Heart right ventricle (tissue), 16 donors: Measurements from ENCODE around the gene DDHD1. TPM values are rescaled to one million over a fixed set of nuclear protein-coding genes. Genes with fewer than 3 reads are reported as not detected.
A peak's percentile ranks its signal among the peaks of the same experiment; 100 is the strongest.

ENCODE experiments used
- ATAC-seq, 8 donors: fragments of 200-7000 bp; cut with Tn5 transposase; one replicate each; pipeline ENCODE4 v1.9.1; 2020; ENCODE audit warnings: mild to moderate bottlenecking in 8 of 8, moderate library complexity in 8 of 8, moderate number of reproducible peaks in 1 of 8
- DNase-seq, 2 donors: peaks; one replicate each; pipeline ENCODE4 v3.0.0-alpha.2; 2020
- H3K27ac ChIP-seq, 10 donors: fragments of 200-600 bp; sonication (generic) in 2 of 10; one replicate each; pipeline versions ENCODE4 v1.5.0 to v1.8.0; 2020 to 2022; ENCODE audit warnings: mild to moderate bottlenecking in 3 of 10
- H3K27me3 ChIP-seq, 7 donors: fragments of 200-600 bp; one replicate each; pipeline ENCODE4 v1.8.0; 2021 to 2022; ENCODE audit warnings: mild to moderate bottlenecking in 2 of 7
- H3K36me3 ChIP-seq, 9 donors: fragments of 200-600 bp; sonication (generic) in 1 of 9; one replicate each; pipeline versions ENCODE4 v1.5.0 to v1.8.0; 2020 to 2022; ENCODE audit warnings: mild to moderate bottlenecking in 2 of 9
- H3K4me1 ChIP-seq, 9 donors: fragments of 200-600 bp; sonication (generic) in 1 of 9; one replicate each; pipeline versions ENCODE4 v1.5.0 to v1.8.0; 2020 to 2022; ENCODE audit warnings: mild to moderate bottlenecking in 4 of 9
- H3K4me3 ChIP-seq, 10 donors: fragments of 200-600 bp; sonication (generic) in 2 of 10; one replicate each; pipeline versions ENCODE4 v1.5.0 to v1.8.0; 2020 to 2022; ENCODE audit warnings: mild to moderate bottlenecking in 7 of 10, moderate library complexity in 2 of 10
- H3K9me3 ChIP-seq, 11 donors: fragments of 200-600 bp in 10 of 11; sonication (generic) in 2 of 11; one replicate each; pipeline versions ENCODE4 v1.5.0 to v1.8.0; 2013 to 2022; ENCODE audit warnings: mild to moderate bottlenecking in 2 of 11, control low read depth in 1 of 11, moderate library complexity in 1 of 11
- CTCF ChIP-seq, 9 donors: fragments of 200-600 bp; sonication (generic) in 2 of 9; IDR thresholded peaks; one replicate each; pipeline versions ENCODE4 v1.5.0 to v1.8.0; 2021 to 2022; ENCODE audit warnings: antibody characterized with exemption in 9 of 9, mild to moderate bottlenecking in 5 of 9, moderate library complexity in 1 of 9
- WGBS, 2 donors: extraction: QIAGEN DNeasy Blood & Tissue Kit; methylation state at CpG; one replicate each; pipeline ENCODE4 v1.1.7; 2013; ENCODE audit warnings: inconsistent platforms in 1 of 2; 5-methylcytosine and 5-hydroxymethylcytosine counted together
- intact Hi-C, 10 donors: fragments of 100-400 bp; cut with DNase I; formaldehyde crosslinking; loops; one replicate each; pipeline versions ENCODE4 v1.11.1 to v1.14.2; 2022
- polyA plus RNA-seq, 2 donors: library from polyadenylated mRNA; stranded (reverse); fragments of 200-250 nt; gene quantifications; one replicate each; pipeline ENCODE4 v1.2.3, GENCODE V29; 2013
- total RNA-seq, 10 donors: library from RNA; stranded (reverse); fragmentation: NEBNext Ultra II Directional in 3 of 10; extraction: Animal tissue kit (Norgen Biotek cat#: 25700) in 3 of 10; gene quantifications; one replicate each; pipeline versions ENCODE4 v1.2.1 to v1.2.4, GENCODE V29; 2021 to 2023
- donor health status: Arrhythmogenic right ventricular cardiomyopathy.
- donor health status: ischemic (EF 13 %, LVEDD 7.1; RV severe dilation, severe dysfunction).
- donor health status: healthy with polysubstance abuse.
- donor health status: DM: no; HTN: yes; CAD: no.
- donor health status: DM: no; HTN: no; CAD: no.
- donor health status: ischemic (EF 25% LVEDD 6.9; RV normal size, moderate dysfunction).
- donor health status: ischemic (EF 25% LVEDD 5.7; RV mildly dilated, moderate dysfunction).
- donor health status: healthy.
- donor health status: DM: yes; HTN: yes; CAD: no.
- donor health status: Ischemic cardiomyopathy.
- donor health status: ischemic (EF 35%, LVEDD 5.7; RV mildly dilated, moderate dysfunction).
- donor health status: nonischemic (EF 11% LVEDD 7.7; RV severe dilation, severe dysfunction).
- donor health status: DM: yes; HTN: yes; CAD: no.
- donor health status: PGD.
- donor health status: ischemic (EF 29% LVEDD 5.4; RV normal size, mild dysfunction).
- donor health status: nonischemic (EF 23%, LVEDD 6.1; RV moderate dilation, normal function).

Gene DDHD1
- total and polyA plus RNA-seq, 12 donors, result 2.1 to 9.6 (median 7.4) TPM

GRCh38 chr14:53054457-53054856 is 98.7 kb downstream of the DDHD1 start:
- ATAC-seq, result peak in 3 of 8 donors; percentile 44 to 79 (median 62)
- intact Hi-C loops, result loop anchor here in 6 of 10 donors (2.0 to 10.0 kb wide), 8 partner anchors 47 to 253 kb away; no protein-coding TSS in a partner anchor
- no peaks in the 10 kb centered on the region for H3K9me3 ChIP-seq
- H3K36me3 ChIP-seq, result peaks cover 0 to 42% (median 0%) of the 10 kb centered on the region in 9 donors
- no peaks in the 10 kb centered on the region for H3K27me3 ChIP-seq
- no peak for TF ChIP-seq CTCF (IDR thresholded peaks at IDR 0.05)
- peak overlapping the region in 2 of 10 donors; percentile 5 to 23 for H3K27ac ChIP-seq
- peaks cover 0 to 8% (median 0%) of the 10 kb centered on the region in 9 donors for H3K4me1 ChIP-seq
- no peak overlapping the region for H3K4me3 ChIP-seq
- DNase-seq, result no peak
- WGBS, 2 donors, result 51 to 75% methylated on average over 2 of the region's 2 CpGs

- 89 to 97% methylated on average over 2 of the region's 2 CpGs for WGBS, 2 donors
- H3K4me3 ChIP-seq, result no peak overlapping the region
- no peaks in the 10 kb centered on the region for H3K27me3 ChIP-seq
- no peak overlapping the region for H3K27ac ChIP-seq
- H3K9me3 ChIP-seq, result no peaks in the 10 kb centered on the region
- peaks cover 0 to 5% (median under 1%) of the 10 kb centered on the region in 9 donors for H3K4me1 ChIP-seq
- H3K36me3 ChIP-seq, result peaks cover 0 to 49% (median 3%) of the 10 kb centered on the region in 9 donors
- DNase-seq (no peak), ATAC-seq (no peak)
- intact Hi-C loops, result loop anchor here in 2 of 10 donors (10.0 kb wide), 2 partner anchors 84 to 94 kb away; partner anchors contain the start of gene FERMT2 (in 1 of the 2)
- no peak for TF ChIP-seq CTCF (IDR thresholded peaks at IDR 0.05)
Measured at GRCh38 chr14:53048631-53049030, 104.5 kb downstream of the DDHD1 start.

GRCh38 chr14:53047307-53048069 is 105.6 kb downstream of the DDHD1 start:
- TF ChIP-seq CTCF (IDR thresholded peaks at IDR 0.05), result no peak
- intact Hi-C loops, result loop anchor here in 2 of 10 donors (10.0 kb wide), 2 partner anchors 83 to 93 kb away; partner anchors contain the start of gene FERMT2 (in 1 of the 2)
- no peak for DNase-seq
- ATAC-seq, result no peak
- Histone ChIP-seq H3K27ac (no peak overlapping the region), H3K4me3 (no peak overlapping the region), H3K4me1 (peaks cover 0 to 16% (median 12%) of the 10 kb centered on the region in 9 donors), H3K27me3 (no peaks in the 10 kb centered on the region), H3K36me3 (peaks cover 0 to 43% (median 3%) of the 10 kb centered on the region in 9 donors), H3K9me3 (no peaks in the 10 kb centered on the region)
- 91 to 92% methylated on average over 5 of the region's 5 CpGs for WGBS, 2 donors

GRCh38 chr14:53044486-53044885 is 108.6 kb downstream of the DDHD1 start:
- H3K27me3 ChIP-seq, result no peaks in the 10 kb centered on the region
- DNase-seq, result no peak
- no peak for TF ChIP-seq CTCF (IDR thresholded peaks at IDR 0.05)
- ATAC-seq, result no peak
- H3K4me1 ChIP-seq, result peaks cover 0 to 43% (median 31%) of the 10 kb centered on the region in 9 donors
- intact Hi-C loops, result loop anchor here in 4 of 10 donors (5.0 to 10.0 kb wide), 3 partner anchors 80 to 92 kb away; partner anchors contain the start of gene FERMT2 (in 3 of the 4)
- peaks cover 0 to 24% (median 0%) of the 10 kb centered on the region in 9 donors for H3K36me3 ChIP-seq
- H3K4me3 ChIP-seq, result no peak overlapping the region
- H3K9me3 ChIP-seq, result no peaks in the 10 kb centered on the region
- 93 to 95% methylated on average over 2 of the region's 2 CpGs for WGBS, 2 donors
- peak overlapping the region in 1 of 10 donors; percentile 41 for H3K27ac ChIP-seq
